ENCODE results near the gene FLYWCH1.

DNA sequence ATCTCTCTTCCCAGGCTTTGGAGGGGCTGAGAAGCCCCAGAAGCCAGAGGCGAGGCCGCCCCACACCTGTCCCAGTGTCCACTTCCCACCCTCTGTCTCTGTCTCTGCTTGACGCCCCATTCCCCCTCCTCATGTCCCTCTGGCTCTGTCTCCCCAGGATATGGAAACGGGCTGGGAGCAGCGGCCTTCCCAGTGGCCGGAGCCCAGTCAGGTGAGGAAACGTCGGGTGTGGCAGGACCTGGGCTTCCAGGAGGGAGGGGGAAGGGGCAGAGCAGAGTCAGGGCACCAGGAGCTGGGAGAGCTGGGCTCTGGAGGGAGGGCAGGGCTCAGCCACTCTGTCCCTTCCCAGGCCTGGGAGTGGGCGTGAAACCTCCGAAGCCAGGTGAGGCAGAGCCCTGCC is 79.2 kb downstream of the FLYWCH1 start:
- TF ChIP-seq, protein P1, sequence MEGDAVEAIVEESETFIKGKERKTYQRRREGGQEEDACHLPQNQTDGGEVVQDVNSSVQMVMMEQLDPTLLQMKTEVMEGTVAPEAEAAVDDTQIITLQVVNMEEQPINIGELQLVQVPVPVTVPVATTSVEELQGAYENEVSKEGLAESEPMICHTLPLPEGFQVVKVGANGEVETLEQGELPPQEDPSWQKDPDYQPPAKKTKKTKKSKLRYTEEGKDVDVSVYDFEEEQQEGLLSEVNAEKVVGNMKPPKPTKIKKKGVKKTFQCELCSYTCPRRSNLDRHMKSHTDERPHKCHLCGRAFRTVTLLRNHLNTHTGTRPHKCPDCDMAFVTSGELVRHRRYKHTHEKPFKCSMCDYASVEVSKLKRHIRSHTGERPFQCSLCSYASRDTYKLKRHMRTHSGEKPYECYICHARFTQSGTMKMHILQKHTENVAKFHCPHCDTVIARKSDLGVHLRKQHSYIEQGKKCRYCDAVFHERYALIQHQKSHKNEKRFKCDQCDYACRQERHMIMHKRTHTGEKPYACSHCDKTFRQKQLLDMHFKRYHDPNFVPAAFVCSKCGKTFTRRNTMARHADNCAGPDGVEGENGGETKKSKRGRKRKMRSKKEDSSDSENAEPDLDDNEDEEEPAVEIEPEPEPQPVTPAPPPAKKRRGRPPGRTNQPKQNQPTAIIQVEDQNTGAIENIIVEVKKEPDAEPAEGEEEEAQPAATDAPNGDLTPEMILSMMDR (conservative IDR thresholded peaks at IDR 0.05 in 1 of 2, IDR thresholded peaks at IDR 0.05 in 1 of 2; ENCODE audit: low read depth in 1 of 2, low read length in 2 of 2): no peak
- TF ChIP-seq EZH2 (IDR thresholded peaks at IDR 0.05; ENCODE audit: low read length, missing control alignments): no peak

All from fibroblast of lung (primary cell).